Gastrocnemius medialis (tissue), 4 donors: ENCODE results near the gene TLR1.

ENCODE experiments used
- POLR2A ChIP-seq, 2 donors: fragments of 450-650 bp; IDR thresholded peaks; one replicate each; pipeline ENCODE4 v1.6.1; 2017; ENCODE audit warnings: antibody characterized with exemption in 2 of 2, mild to moderate bottlenecking in 2 of 2, moderate library complexity in 2 of 2
- TF ChIP-seq, protein P1 (sequence below), 5 experiments: fragments of 450-650 bp in 3 of 5; fragments of 200-600 bp in 2 of 5; sonication (generic) in 2 of 5; IDR thresholded peaks in 4 of 5; conservative IDR thresholded peaks in 1 of 5; 1 replicate in 4 of 5; 2 replicates in 1 of 5; pipeline ENCODE4 v1.5.1; 2016 to 2019; ENCODE audit warnings: antibody characterized with exemption in 5 of 5, mild to moderate bottlenecking in 3 of 5, moderate library complexity in 3 of 5

DNA sequence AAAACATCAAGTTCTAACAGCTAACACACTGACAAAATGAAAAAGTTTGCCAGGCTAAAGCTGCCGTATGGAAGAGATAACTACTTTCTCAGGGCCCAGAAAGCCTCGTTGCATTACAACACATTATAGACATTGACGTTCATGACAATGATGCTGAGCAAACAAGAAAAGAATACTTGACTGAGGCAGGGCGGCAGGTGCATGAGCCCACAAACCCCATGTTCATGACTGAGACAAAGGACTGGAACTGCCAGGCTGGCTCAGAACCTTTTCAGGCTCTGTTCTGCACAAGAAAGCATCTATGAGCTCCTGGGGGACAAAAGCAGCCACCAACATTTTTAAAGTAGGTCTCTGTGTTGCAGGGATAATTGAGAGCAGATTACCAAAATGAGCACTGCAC, 38.4 kb upstream of the TLR1 start:
- TF ChIP-seq, protein P1, sequence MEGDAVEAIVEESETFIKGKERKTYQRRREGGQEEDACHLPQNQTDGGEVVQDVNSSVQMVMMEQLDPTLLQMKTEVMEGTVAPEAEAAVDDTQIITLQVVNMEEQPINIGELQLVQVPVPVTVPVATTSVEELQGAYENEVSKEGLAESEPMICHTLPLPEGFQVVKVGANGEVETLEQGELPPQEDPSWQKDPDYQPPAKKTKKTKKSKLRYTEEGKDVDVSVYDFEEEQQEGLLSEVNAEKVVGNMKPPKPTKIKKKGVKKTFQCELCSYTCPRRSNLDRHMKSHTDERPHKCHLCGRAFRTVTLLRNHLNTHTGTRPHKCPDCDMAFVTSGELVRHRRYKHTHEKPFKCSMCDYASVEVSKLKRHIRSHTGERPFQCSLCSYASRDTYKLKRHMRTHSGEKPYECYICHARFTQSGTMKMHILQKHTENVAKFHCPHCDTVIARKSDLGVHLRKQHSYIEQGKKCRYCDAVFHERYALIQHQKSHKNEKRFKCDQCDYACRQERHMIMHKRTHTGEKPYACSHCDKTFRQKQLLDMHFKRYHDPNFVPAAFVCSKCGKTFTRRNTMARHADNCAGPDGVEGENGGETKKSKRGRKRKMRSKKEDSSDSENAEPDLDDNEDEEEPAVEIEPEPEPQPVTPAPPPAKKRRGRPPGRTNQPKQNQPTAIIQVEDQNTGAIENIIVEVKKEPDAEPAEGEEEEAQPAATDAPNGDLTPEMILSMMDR (IDR thresholded peaks at IDR 0.05 in 4 of 5, conservative IDR thresholded peaks at IDR 0.05 in 1 of 5), result no peak
- TF ChIP-seq POLR2A (IDR thresholded peaks at IDR 0.05), result no peak
